IPS-11a (cell line): Measurements from ENCODE around the gene PTGDS.
A peak's percentile ranks its signal among the peaks of the same experiment; 100 is the strongest.

Experiments used
- H3K4me3 ChIP-seq: one replicate; pipeline ENCODE4 v1.5.1; 2013; ENCODE audit warnings: low read depth, low read length, control low read depth

PTGDS gene

DNA sequence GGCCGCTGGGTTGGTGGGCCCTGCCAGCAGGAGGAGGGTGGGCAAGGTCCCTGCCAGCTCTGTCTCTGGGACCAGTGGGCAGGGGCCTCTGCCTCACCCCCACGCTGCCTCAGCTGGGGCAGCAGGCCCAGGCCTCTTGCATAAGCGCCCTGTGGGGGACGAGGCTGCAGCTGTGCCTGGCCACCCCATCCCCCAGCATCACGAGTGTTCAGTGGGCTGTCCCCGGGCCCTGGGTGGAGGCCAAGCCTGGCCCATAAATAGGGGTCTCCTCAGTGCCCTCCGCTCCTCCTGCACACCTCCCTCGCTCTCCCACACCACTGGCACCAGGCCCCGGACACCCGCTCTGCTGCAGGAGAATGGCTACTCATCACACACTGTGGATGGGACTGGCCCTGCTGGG lies at the start of gene PTGDS:
PTGDS (plus strand) TSS at position 282 of the 400 bp plus-strand sequence; CDS start at position 357, 75 bp downstream.
- H3K4me3 ChIP-seq, result peak within 1 kb of the TSS; percentile 21

GRCh38 chr9:136928591-136928990 lies 48.7 kb upstream of the PTGDS start:
- no peak overlapping the region for H3K4me3 ChIP-seq

DNA sequence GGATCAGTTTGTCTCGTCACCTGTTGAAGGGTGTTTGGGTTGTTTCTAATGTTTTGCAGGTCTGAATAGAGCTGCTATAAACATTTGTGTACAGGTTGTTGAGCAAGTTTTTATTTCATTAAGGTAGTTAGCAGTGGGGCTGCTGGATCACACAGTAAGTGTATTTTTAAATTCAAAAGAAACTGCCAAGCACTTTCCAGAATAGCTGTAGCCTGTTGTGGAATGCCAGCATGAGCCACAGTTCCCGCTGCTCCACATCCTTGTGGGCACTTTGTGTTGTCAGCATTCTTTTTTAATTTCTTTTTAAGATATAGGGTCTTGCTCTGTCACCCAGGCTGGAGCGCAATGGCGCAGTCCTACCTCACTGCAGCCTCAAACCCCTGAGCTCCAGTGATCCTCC lies 47.3 kb upstream of the PTGDS start:
- H3K4me3 ChIP-seq, result no peak overlapping the region

DNA sequence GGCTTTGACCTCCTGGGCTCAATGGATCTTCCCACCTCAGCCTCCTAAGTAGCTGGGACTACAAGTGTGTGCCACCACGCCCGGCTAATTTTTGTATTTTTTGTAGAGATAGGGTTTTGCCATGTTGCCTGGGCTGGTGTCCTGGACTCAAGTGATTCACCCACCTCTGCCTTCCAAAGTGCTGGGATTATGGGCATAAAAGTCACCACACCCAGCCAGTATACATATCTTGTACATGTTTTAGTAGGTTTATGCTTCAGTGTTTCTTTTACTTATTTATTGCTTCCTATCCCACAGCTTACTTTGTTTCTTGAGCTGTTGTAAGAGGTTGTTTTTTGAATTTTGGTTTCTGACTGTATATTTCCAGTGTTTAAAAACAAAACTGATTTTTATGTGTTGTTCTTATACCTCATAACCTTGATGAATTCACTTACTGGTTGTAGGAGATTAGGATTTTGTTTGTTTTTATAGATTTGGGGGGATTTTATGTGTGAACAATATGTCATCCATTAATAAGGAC lies 45.6 kb upstream of the PTGDS start:
- no peak overlapping the region for H3K4me3 ChIP-seq

- no peak overlapping the region for H3K4me3 ChIP-seq
These were observed 43.0 kb upstream of the PTGDS start for GRCh38 chr9:136934277-136934676.

DNA sequence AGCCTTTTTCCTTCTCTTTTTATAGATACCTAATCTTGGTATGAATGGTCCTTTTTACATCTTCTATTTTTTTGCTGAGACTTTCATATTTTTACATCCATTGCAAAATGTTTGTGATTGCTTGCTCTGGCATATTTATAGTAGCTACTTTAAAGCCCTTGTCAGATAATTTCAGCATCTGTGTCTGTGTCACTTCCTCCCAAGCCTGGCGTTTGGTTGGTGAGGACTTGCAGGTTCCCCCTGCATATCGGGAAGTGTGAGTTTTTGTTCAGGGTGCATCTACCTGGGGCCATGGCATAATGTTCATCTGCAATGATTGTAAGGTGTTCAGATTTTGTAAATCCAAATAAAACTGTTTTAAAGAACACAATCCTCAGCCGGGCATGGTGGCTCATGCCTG lies 41.7 kb upstream of the PTGDS start:
- no peak overlapping the region for H3K4me3 ChIP-seq

- H3K4me3 ChIP-seq, result no peak overlapping the region
These were observed 40.6 kb upstream of the PTGDS start for GRCh38 chr9:136936645-136937170.

- H3K4me3 ChIP-seq, result no peak overlapping the region
These were observed 39.9 kb upstream of the PTGDS start for GRCh38 chr9:136937186-136938001.

- H3K4me3 ChIP-seq, result no peak overlapping the region
These were observed 37.8 kb upstream of the PTGDS start for GRCh38 chr9:136939431-136939995.

GRCh38 chr9:136939996-136940525 lies 37.2 kb upstream of the PTGDS start:
- no peak overlapping the region for H3K4me3 ChIP-seq

DNA sequence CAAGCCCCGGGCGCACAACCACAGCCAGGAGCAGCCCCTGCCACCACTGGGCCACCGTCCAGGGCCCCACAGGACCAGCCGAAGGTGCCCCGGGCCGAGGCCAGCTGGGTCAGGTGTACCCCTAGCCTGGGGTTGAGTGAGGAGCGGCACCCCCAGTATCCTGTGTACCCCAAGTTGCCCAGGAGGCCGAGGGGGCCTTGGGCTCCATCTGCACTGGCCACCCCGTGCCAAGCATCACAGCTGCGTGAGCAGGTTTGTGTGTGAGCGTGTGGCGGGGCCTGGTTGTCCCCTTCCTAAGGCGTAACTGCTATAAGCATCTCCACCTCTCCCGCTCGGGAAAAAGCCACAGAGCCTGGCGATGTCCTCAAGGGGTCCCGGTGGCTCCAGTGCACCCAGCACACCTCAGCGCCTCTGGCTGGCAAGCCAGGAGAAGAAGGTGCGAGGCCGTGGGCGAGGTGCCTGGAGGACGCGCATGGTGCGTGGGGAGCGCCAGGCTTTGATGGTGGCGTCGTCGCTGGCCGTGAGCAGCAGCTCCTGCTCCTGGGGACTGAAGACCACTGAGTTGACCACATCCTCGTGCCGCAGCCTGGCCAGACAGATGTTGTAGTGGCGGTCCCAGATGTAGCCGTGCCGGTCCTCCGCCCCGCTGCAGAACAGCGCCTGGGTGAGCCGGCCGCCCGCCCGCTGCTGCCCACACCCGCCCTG lies 36.6 kb upstream of the PTGDS start:
- no peak overlapping the region for H3K4me3 ChIP-seq

DNA sequence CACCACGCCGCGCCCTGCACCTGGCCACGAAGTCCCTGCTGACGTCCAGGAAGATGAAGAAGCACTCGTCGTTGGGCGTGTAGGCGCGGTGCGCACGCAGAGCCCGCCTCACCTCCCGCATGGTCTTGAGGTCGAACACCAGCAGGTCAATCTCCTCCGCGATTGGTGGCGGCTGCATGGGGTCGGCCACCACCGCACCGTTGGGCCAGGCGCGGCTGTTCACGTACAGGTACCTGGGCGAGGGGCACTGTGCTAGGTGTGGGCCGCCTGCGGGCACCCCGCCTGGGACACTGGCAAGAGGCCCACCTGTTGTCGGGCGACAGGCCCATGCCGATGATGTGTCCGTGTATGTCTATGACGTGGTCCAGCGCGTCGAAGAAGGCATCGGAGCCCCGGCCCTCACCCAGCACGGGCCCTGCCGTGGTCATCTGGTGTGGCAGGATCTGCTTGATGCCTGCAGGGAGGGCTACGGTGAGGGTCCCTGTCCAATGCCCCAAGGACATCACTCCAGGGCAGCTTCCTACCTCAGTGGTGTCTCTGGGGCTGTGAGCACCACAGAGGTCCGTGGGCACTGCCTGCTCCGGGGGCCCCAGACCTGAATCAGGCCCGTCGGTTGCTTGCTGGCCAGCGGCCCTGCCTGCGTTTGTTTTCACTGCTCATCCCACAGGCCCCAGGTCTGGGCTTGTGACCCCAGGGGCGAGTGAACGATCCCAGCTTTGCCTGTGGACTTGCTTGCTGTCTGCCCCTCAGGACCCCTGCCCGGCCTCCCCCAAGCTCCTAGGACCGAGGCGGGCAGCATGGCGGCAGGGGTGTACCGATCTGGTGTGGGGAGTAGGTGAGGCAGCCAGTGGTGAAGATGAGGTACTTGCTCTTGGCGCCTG lies 35.8 kb upstream of the PTGDS start:
- H3K4me3 ChIP-seq, result no peak overlapping the region

GRCh38 chr9:136942112-136942880 lies 35.0 kb upstream of the PTGDS start:
- no peak overlapping the region for H3K4me3 ChIP-seq

DNA sequence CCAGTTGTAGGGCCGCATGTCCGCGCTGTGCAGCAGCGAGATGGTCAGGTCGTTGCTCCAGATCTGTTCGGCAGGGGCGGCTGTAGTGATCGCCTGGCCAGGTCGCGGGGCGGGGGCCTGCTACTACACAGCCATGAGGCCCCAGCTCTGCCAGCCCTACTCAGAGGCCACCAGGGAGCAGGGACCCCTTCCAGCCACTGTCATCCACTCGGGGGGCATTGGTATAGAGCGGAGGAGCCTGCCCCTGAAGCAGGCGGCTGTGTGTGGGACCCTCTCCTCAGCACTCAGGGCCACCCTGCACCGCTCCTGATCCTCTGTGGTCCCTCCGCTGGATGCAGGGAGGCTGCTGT lies 34.4 kb upstream of the PTGDS start:
- no peak overlapping the region for H3K4me3 ChIP-seq

GRCh38 chr9:136943291-136944211 lies 33.8 kb upstream of the PTGDS start:
- peak overlapping the region; percentile 61 for H3K4me3 ChIP-seq

- peak overlapping the region; percentile 61 for H3K4me3 ChIP-seq
These were observed 33.1 kb upstream of the PTGDS start for GRCh38 chr9:136944212-136944518.

- peak within 1 kb of the TSS; percentile 61 for H3K4me3 ChIP-seq
These were observed 32.6 kb upstream of the PTGDS start, which contains the start of the genes C8G and FBXW5 for GRCh38 chr9:136944519-136945332. Gene C8G (plus strand): TSS chr9:136945243. CDS start chr9:136945321, 78 bp downstream. Gene FBXW5 (minus strand): TSS chr9:136944738. CDS start chr9:136944083, 655 bp downstream.
